Measurements from ENCODE around the gene DNAJC25. TPM values are rescaled to one million over a fixed set of nuclear protein-coding genes. Genes with fewer than 3 reads are reported as not detected.

DNAJC25 gene
- total and polyA plus RNA-seq, 2 of the 8 experiments (the other 6 are each of a cell fraction or from before 2014, with no cell fraction given): 2.7 to 6.2 TPM

- H3K14ac ChIP-seq (ENCODE audit: insufficient read length): no peak overlapping the region
- no peak overlapping the region for H2BK5ac ChIP-seq (ENCODE audit: low read depth, low read length)
- H2AFZ ChIP-seq (ENCODE audit: low read length): no peak overlapping the region
- no peak overlapping the region for H3K4ac ChIP-seq (replicated peaks; ENCODE audit: insufficient read length, low read depth, low read length)
- no peak overlapping the region for H3K9ac ChIP-seq (replicated peaks in 1 of 4; ENCODE audit: extremely low read depth in 1 of 4, low read depth in 3 of 4, low read length in 3 of 4)
- H4K8ac ChIP-seq (ENCODE audit: extremely low read depth, insufficient read depth, low read length): no peak overlapping the region
- no peak for FAIRE-seq
- H3K79me2 ChIP-seq (ENCODE audit: control insufficient read depth in 1 of 2, insufficient read depth in 2 of 2, low read length in 2 of 2): no peaks in the 10 kb centered on the region
- H3K23ac ChIP-seq (ENCODE audit: insufficient read length): no peak overlapping the region
- H3K27ac ChIP-seq (ENCODE audit: low read depth, low read length): no peak overlapping the region
- H3K9me3 ChIP-seq (ENCODE audit: insufficient read depth in 2 of 2, low read depth in 1 of 2, low read length in 1 of 2): no peaks in the 10 kb centered on the region
- H4K5ac ChIP-seq (ENCODE audit: insufficient read length, low read depth, low read length): no peak overlapping the region
- H2BK120ac ChIP-seq (replicated peaks; ENCODE audit: low read depth, low read length): no peak overlapping the region
- no peaks in the 10 kb centered on the region for H3K79me1 ChIP-seq (ENCODE audit: low read depth, low read length)
- H3K56ac ChIP-seq (replicated peaks; ENCODE audit: insufficient read length, low read depth, low read length): no peak overlapping the region
- H3K4me1 ChIP-seq (replicated peaks in 1 of 4; ENCODE audit: control insufficient read depth in 3 of 4, insufficient read depth in 4 of 4, low read length in 3 of 4): no peaks in the 10 kb centered on the region
- no peak overlapping the region for H3K4me3 ChIP-seq (ENCODE audit: extremely low read depth in 1 of 4, insufficient read depth in 2 of 4, low read depth in 3 of 4, low read length in 4 of 4)
- no peaks in the 10 kb centered on the region for H4K20me1 ChIP-seq (replicated peaks in 1 of 2; ENCODE audit: control insufficient read depth in 1 of 2, insufficient read depth in 2 of 2, low read length in 2 of 2)
- no peak overlapping the region for H2BK12ac ChIP-seq (ENCODE audit: low read depth, low read length)
- H3K4me2 ChIP-seq (ENCODE audit: insufficient read depth in 1 of 2, low read depth in 2 of 2, low read length in 2 of 2): no peak overlapping the region
- POLR2A ChIA-PET (ENCODE audit: partially characterized antibody): no interaction called here
- no peak overlapping the region for H4K91ac ChIP-seq (replicated peaks; ENCODE audit: insufficient read length, low read length)
- no peaks in the 10 kb centered on the region for H3K36me3 ChIP-seq (ENCODE audit: control insufficient read depth in 2 of 4, insufficient read depth in 4 of 4, low read length in 3 of 4)
- H3K18ac ChIP-seq (ENCODE audit: extremely low read depth, low read length): no peak overlapping the region
- no peak for DNase-seq (ENCODE audit: low read depth in 1 of 2, low spot score in 2 of 2)
- H2BK20ac ChIP-seq (ENCODE audit: low read length): no peak overlapping the region
- no peaks in the 10 kb centered on the region for H3K27me3 ChIP-seq (replicated peaks in 1 of 4; ENCODE audit: control insufficient read depth in 3 of 4, extremely low read depth in 1 of 4, insufficient read depth in 3 of 4, low read length in 3 of 4)
- CTCF ChIA-PET (ENCODE audit: partially characterized antibody): no interaction called here
- H2AK5ac ChIP-seq (ENCODE audit: low read depth, low read length): no peak overlapping the region
- no peak overlapping the region for H2BK15ac ChIP-seq (ENCODE audit: low read length)
- H3K23me2 ChIP-seq (ENCODE audit: low read depth, low read length): no peaks in the 10 kb centered on the region
- TF ChIP-seq RXRA (IDR thresholded peaks at IDR 0.05; ENCODE audit: insufficient read depth, low read depth, low read length) (no peak), SP1 (IDR thresholded peaks at IDR 0.05; ENCODE audit: low read depth, low read length) (no peak), RFX5 (IDR thresholded peaks at IDR 0.05; ENCODE audit: borderline replicate concordance, low read depth, low read length) (no peak), TAF1 (IDR thresholded peaks at IDR 0.05; ENCODE audit: low read depth, low read length) (no peak), FOSL1 (IDR thresholded peaks at IDR 0.05; ENCODE audit: insufficient read depth, low read depth, low read length) (no peak), BACH1 (IDR thresholded peaks at IDR 0.05; ENCODE audit: low read length) (no peak), KDM5A (IDR thresholded peaks at IDR 0.05; ENCODE audit: low read length) (no peak), GABPA (IDR thresholded peaks at IDR 0.05; ENCODE audit: borderline replicate concordance, insufficient read depth, low read length) (no peak), E2F6 (IDR thresholded peaks at IDR 0.05) (no peak), POLR2AphosphoS5 (IDR thresholded peaks at IDR 0.05; ENCODE audit: low read depth, low read length) (no peak), GTF2F1 (IDR thresholded peaks at IDR 0.05; ENCODE audit: borderline replicate concordance, low read depth, low read length) (no peak), CTBP2 (IDR thresholded peaks at IDR 0.05; ENCODE audit: borderline replicate concordance, insufficient read depth, insufficient read length, low read length) (no peak), SRF (IDR thresholded peaks at IDR 0.05; ENCODE audit: low read depth, low read length) (no peak), NRF1 (IDR thresholded peaks at IDR 0.05; ENCODE audit: low read depth, low read length) (no peak), KDM4A (IDR thresholded peaks at IDR 0.05; ENCODE audit: low read depth, low read length, severe bottlenecking) (no peak), EGR1 (IDR thresholded peaks at IDR 0.05; ENCODE audit: borderline replicate concordance, low read depth, low read length) (no peak)
Measured at GRCh38 chr9:111696796-111697195, 65.7 kb downstream of the DNAJC25 start.
